ENCODE data around the gene CFAP77. TPM values are rescaled to one million over a fixed set of nuclear protein-coding genes. Genes with fewer than 3 reads are reported as not detected.

The CFAP77 gene
- total RNA-seq, 2 experiments from 2014 or later = not detected

- CTCF ChIA-PET = interaction anchor here (0.6 to 0.9 kb wide), 3 partner anchors 65 to 162 kb away, joined by 3 to 4 read pairs (median 3); partner anchors contain the start of gene CFAP77
- ATAC-seq = no peak
- intact Hi-C loops (cut with DNase I, micrococcal nuclease) = no loop called here
Measured at GRCh38 chr9:132571806-132572600, 162.0 kb downstream of the CFAP77 start.

GRCh38 chr9:132572921-132573320 lies 162.9 kb downstream of the CFAP77 start:
- Mint-ChIP-seq H3K27me3 (peaks cover 35% of the 10 kb centered on the region), H3K4me3 (no peak overlapping the region), H3K9me3 (ENCODE audit: low read depth) (no peaks in the 10 kb centered on the region), H3K36me3 (ENCODE audit: low read depth) (no peaks in the 10 kb centered on the region), H3K4me1 (no peaks in the 10 kb centered on the region), H3K27ac (no peak overlapping the region)
- no peak for ATAC-seq
- CTCF ChIA-PET = no interaction called here
- intact Hi-C loops (cut with DNase I, micrococcal nuclease) = no loop called here
- DNase-seq = no peak
- POLR2A ChIA-PET = interaction anchor here (0.7 kb wide), 1 partner anchor 200 kb away, joined by 6 read pairs; no protein-coding TSS in a partner anchor

More at GRCh38 chr9:132571806-132572600, 162.0 kb downstream of the CFAP77 start:
- Mint-ChIP-seq H3K4me1 (no peaks in the 10 kb centered on the region), H3K27me3 (peaks cover 28% of the 10 kb centered on the region), H3K36me3 (ENCODE audit: low read depth) (no peaks in the 10 kb centered on the region), H3K9me3 (ENCODE audit: low read depth) (no peaks in the 10 kb centered on the region), H3K4me3 (no peak overlapping the region), H3K27ac (no peak overlapping the region)
- POLR2A ChIA-PET = interaction anchor here (0.7 kb wide), 1 partner anchor 199 kb away, joined by 6 read pairs; no protein-coding TSS in a partner anchor
- DNase-seq = no peak

GRCh38 chr9:132575005-132575609 lies 165.1 kb downstream of the CFAP77 start:
- intact Hi-C loops (cut with DNase I, micrococcal nuclease) = loop anchor here (1.0 to 5.0 kb wide), 4 partner anchors 68 to 164 kb away; partner anchors contain the start of gene CFAP77 (in 1 of the 2)
- H3K4me1 Mint-ChIP-seq = no peaks in the 10 kb centered on the region
- no peak overlapping the region for H3K27ac Mint-ChIP-seq
- peaks cover 51% of the 10 kb centered on the region for H3K27me3 Mint-ChIP-seq
- H3K4me3 Mint-ChIP-seq = no peak overlapping the region
- DNase-seq (peak; percentile 80), ATAC-seq (peak; percentile 86)
- no peaks in the 10 kb centered on the region for H3K36me3 Mint-ChIP-seq (ENCODE audit: low read depth)
- ChIA-PET POLR2A (no interaction called here), CTCF (interaction anchor here (0.7 to 1.1 kb wide), 4 partner anchors 15 to 165 kb away, joined by 3 read pairs; partner anchors contain the start of gene CFAP77)
- no peaks in the 10 kb centered on the region for H3K9me3 Mint-ChIP-seq (ENCODE audit: low read depth)

GRCh38 chr9:132575811-132576210 lies 165.8 kb downstream of the CFAP77 start:
- DNase-seq = no peak
- no peak overlapping the region for H3K4me3 Mint-ChIP-seq
- intact Hi-C loops (cut with DNase I, micrococcal nuclease) = loop anchor here (1.0 to 5.0 kb wide), 4 partner anchors 69 to 165 kb away; partner anchors contain the start of gene CFAP77 (in 1 of the 2)
- no peaks in the 10 kb centered on the region for H3K9me3 Mint-ChIP-seq (ENCODE audit: low read depth)
- no peak overlapping the region for H3K27ac Mint-ChIP-seq
- no peaks in the 10 kb centered on the region for H3K4me1 Mint-ChIP-seq
- POLR2A ChIA-PET = no interaction called here
- ATAC-seq = no peak
- peaks cover 51% of the 10 kb centered on the region for H3K27me3 Mint-ChIP-seq
- no peaks in the 10 kb centered on the region for H3K36me3 Mint-ChIP-seq (ENCODE audit: low read depth)
- CTCF ChIA-PET = interaction anchor here (0.7 to 1.2 kb wide), 4 partner anchors 16 to 166 kb away, joined by 3 to 5 read pairs (median 4); partner anchors contain the start of gene CFAP77

- DNase-seq (no peak), ATAC-seq (no peak)
- H3K4me1 Mint-ChIP-seq = peaks cover 8% of the 10 kb centered on the region
- no peak overlapping the region for H3K27ac Mint-ChIP-seq
- ChIA-PET CTCF (no interaction called here), POLR2A (interaction anchor here (0.7 kb wide), 1 partner anchor 1999 kb away, joined by 3 read pairs; no protein-coding TSS in a partner anchor)
- intact Hi-C loops (cut with DNase I, micrococcal nuclease) = loop anchor here in 1 of 2 experiments (5.0 kb wide), 1 partner anchor 70 kb away; no protein-coding TSS in a partner anchor
- H3K36me3 Mint-ChIP-seq (ENCODE audit: low read depth) = no peaks in the 10 kb centered on the region
- H3K4me3 Mint-ChIP-seq = no peak overlapping the region
- H3K9me3 Mint-ChIP-seq (ENCODE audit: low read depth) = no peaks in the 10 kb centered on the region
- H3K27me3 Mint-ChIP-seq = peaks cover 61% of the 10 kb centered on the region
Measured at GRCh38 chr9:132577119-132577518, 167.1 kb downstream of the CFAP77 start.

GRCh38 chr9:132578367-132578932 lies 168.4 kb downstream of the CFAP77 start:
- Mint-ChIP-seq H3K36me3 (ENCODE audit: low read depth) (no peaks in the 10 kb centered on the region), H3K4me3 (no peak overlapping the region), H3K4me1 (peaks cover 8% of the 10 kb centered on the region), H3K27ac (no peak overlapping the region), H3K9me3 (ENCODE audit: low read depth) (no peaks in the 10 kb centered on the region), H3K27me3 (peaks cover 64% of the 10 kb centered on the region)
- ChIA-PET CTCF (interaction anchor here (2.1 kb wide), 1 partner anchor 72 kb away, joined by 8 read pairs; no protein-coding TSS in a partner anchor), POLR2A (no interaction called here)
- ATAC-seq (no peak), DNase-seq (no peak)
- intact Hi-C loops (cut with DNase I, micrococcal nuclease) = loop anchor here in 1 of 2 experiments (5.0 kb wide), 1 partner anchor 71 kb away; no protein-coding TSS in a partner anchor

GRCh38 chr9:132579427-132579798 lies 169.4 kb downstream of the CFAP77 start:
- intact Hi-C loops (cut with DNase I, micrococcal nuclease) = loop anchor here in 1 of 2 experiments (5.0 kb wide), 1 partner anchor 72 kb away; no protein-coding TSS in a partner anchor
- H3K27me3 Mint-ChIP-seq = peaks cover 67% of the 10 kb centered on the region
- POLR2A ChIA-PET = no interaction called here
- no peak for DNase-seq
- no peaks in the 10 kb centered on the region for H3K9me3 Mint-ChIP-seq (ENCODE audit: low read depth)
- H3K4me3 Mint-ChIP-seq = no peak overlapping the region
- ATAC-seq = no peak
- peaks cover 8% of the 10 kb centered on the region for H3K4me1 Mint-ChIP-seq
- H3K36me3 Mint-ChIP-seq (ENCODE audit: low read depth) = no peaks in the 10 kb centered on the region
- H3K27ac Mint-ChIP-seq = no peak overlapping the region
- CTCF ChIA-PET = interaction anchor here (2.1 kb wide), 1 partner anchor 73 kb away, joined by 8 read pairs; no protein-coding TSS in a partner anchor

- no peaks in the 10 kb centered on the region for H3K9me3 Mint-ChIP-seq (ENCODE audit: low read depth)
- DNase-seq = no peak
- no peak within 1 kb of the TSS for H3K27ac Mint-ChIP-seq
- POLR2A ChIA-PET = interaction anchor here (0.7 kb wide), 1 partner anchor 179 kb away, joined by 6 read pairs; no protein-coding TSS in a partner anchor
- H3K4me1 Mint-ChIP-seq = peaks cover 13% of the 10 kb centered on the region
- CTCF ChIA-PET = no interaction called here
- peak within 1 kb of the TSS; percentile 71 for H3K4me3 Mint-ChIP-seq
- ATAC-seq = no peak
- peaks cover 65% of the 10 kb centered on the region for H3K27me3 Mint-ChIP-seq
- intact Hi-C loops (cut with DNase I, micrococcal nuclease) = loop anchor here (2.0 kb wide), 2 partner anchors 172 to 228 kb away; partner anchors contain the start of genes CFAP77 (in 2 of the 2) and SETX (in 1 of the 2)
- H3K36me3 Mint-ChIP-seq (ENCODE audit: low read depth) = no peaks in the 10 kb centered on the region
Measured at GRCh38 chr9:132582276-132582785, 172.3 kb downstream of the CFAP77 start, which contains the start of gene BARHL1. Gene BARHL1, plus strand, starts transcription at chr9:132582606. Its CDS starts 192 bp downstream, at chr9:132582798.

- ChIA-PET CTCF (no interaction called here), POLR2A (no interaction called here)
- H3K4me3 Mint-ChIP-seq = no peak overlapping the region
- DNase-seq = no peak
- H3K4me1 Mint-ChIP-seq = peaks cover 13% of the 10 kb centered on the region
- H3K27me3 Mint-ChIP-seq = peaks cover 60% of the 10 kb centered on the region
- H3K27ac Mint-ChIP-seq = no peak overlapping the region
- no peaks in the 10 kb centered on the region for H3K36me3 Mint-ChIP-seq (ENCODE audit: low read depth)
- intact Hi-C loops (cut with DNase I, micrococcal nuclease) = loop anchor here (2.0 kb wide), 2 partner anchors 172 to 228 kb away; partner anchors contain the start of genes CFAP77 (in 2 of the 2) and SETX (in 1 of the 2)
- ATAC-seq = no peak
- no peaks in the 10 kb centered on the region for H3K9me3 Mint-ChIP-seq (ENCODE audit: low read depth)
Measured at GRCh38 chr9:132582786-132583583, 173.0 kb downstream of the CFAP77 start.

- no peak for DNase-seq
- H3K4me3 Mint-ChIP-seq = no peak overlapping the region
- no peaks in the 10 kb centered on the region for H3K9me3 Mint-ChIP-seq (ENCODE audit: low read depth)
- peaks cover 58% of the 10 kb centered on the region for H3K27me3 Mint-ChIP-seq
- intact Hi-C loops (cut with DNase I, micrococcal nuclease) = loop anchor here (2.0 kb wide), 2 partner anchors 173 to 229 kb away; partner anchors contain the start of genes CFAP77 (in 2 of the 2) and SETX (in 1 of the 2)
- no peak for ATAC-seq
- ChIA-PET CTCF (no interaction called here), POLR2A (no interaction called here)
- no peak overlapping the region for H3K27ac Mint-ChIP-seq
- H3K36me3 Mint-ChIP-seq (ENCODE audit: low read depth) = no peaks in the 10 kb centered on the region
- H3K4me1 Mint-ChIP-seq = peaks cover 13% of the 10 kb centered on the region
Measured at GRCh38 chr9:132583584-132584304, 173.7 kb downstream of the CFAP77 start.
